HepG2 (cell line): ENCODE results near the gene PIK3R5. TPM values are rescaled to one million over a fixed set of nuclear protein-coding genes. Genes with fewer than 3 reads are reported as not detected.

Experiments
- ATAC-seq: fragments of 200-7000 bp; cut with Tn5 transposase; 3 replicates; pipeline ENCODE4 v1.9.1; 2020; ENCODE audit warnings: mild to moderate bottlenecking, moderate library complexity
- BruUV-seq: library from RNA; stranded (reverse); fragments of 400-500 nt; replicated peaks from 2 replicates; lab custom pipeline; 2021; lab: Mats Ljungman, UMichigan
- CTCF ChIA-PET: fragments of 300-600 bp; formaldehyde crosslinking; extraction: SDS; loops from one replicate; lab custom pipeline; 2021; ENCODE audit warnings: low total read pairs, inconsistent platforms, low intra/inter-chr PET ratio; lab: Yijun Ruan, JAX
- POLR2A ChIA-PET: fragments of 350-600 bp; sonication (Branson Sonifier 250); formaldehyde crosslinking; loops from one replicate; lab custom pipeline; 2020; ENCODE audit warnings: antibody characterized with exemption, inconsistent platforms; lab: Yijun Ruan, JAX
- DNase-seq: peaks from one replicate; pipeline ENCODE4 v3.0.0-alpha.2; 2015; ENCODE audit warnings: low spot score
- FAIRE-seq: peaks from 3 replicates; lab custom pipeline; 2011; peaks lifted over from hg19 to GRCh38; lab: Jason Lieb, UNC
- H2AFZ ChIP-seq: one replicate; pipeline ENCODE4 v1.6.1; 2011; ENCODE audit warnings: low read length, inconsistent platforms
- H3K27ac ChIP-seq: fragments of 300-600 bp; 3 replicates; pipeline ENCODE4 v1.8.0; 2011; ENCODE audit warnings: mixed run types, mild to moderate bottlenecking, mixed read lengths, low read length, inconsistent platforms; ENCODE audit not compliant: insufficient read depth; ENCODE audit errors: extremely low read length
- H3K27me3 ChIP-seq, 2 experiments: fragments of 200-600 bp in 1 of 2; 2 replicates in 1 of 2; 3 replicates in 1 of 2; pipeline versions ENCODE4 v1.6.0 to v1.8.0; 2011; ENCODE audit warnings: low read length in 2 of 2, mild to moderate bottlenecking in 2 of 2, moderate library complexity in 2 of 2, inconsistent platforms in 1 of 2; ENCODE audit not compliant: insufficient read depth in 2 of 2, control insufficient read depth in 1 of 2
- H3K36me3 ChIP-seq, 2 experiments: fragments of 200-600 bp in 1 of 2; replicated peaks in 1 of 2; 2 replicates in 1 of 2; 3 replicates in 1 of 2; pipeline versions ENCODE4 v1.5.1 to v1.8.0; 2011; ENCODE audit warnings: low read length in 2 of 2, inconsistent platforms in 1 of 2; ENCODE audit not compliant: insufficient read depth in 2 of 2, control insufficient read depth in 1 of 2
- H3K4me1 ChIP-seq: 2 replicates; pipeline ENCODE4 v1.5.1; 2012; ENCODE audit warnings: low read length, inconsistent platforms; ENCODE audit not compliant: insufficient read depth
- H3K4me2 ChIP-seq: 2 replicates; pipeline ENCODE4 v1.6.0; 2011; ENCODE audit warnings: low read depth, low read length, inconsistent platforms
- H3K4me3 ChIP-seq, 3 experiments: fragments of 200-600 bp in 1 of 3; sonication (generic), shearing (Covaris generic) in 1 of 3; replicated peaks in 1 of 3; 2 replicates each; pipeline ENCODE4 v1.5.1; 2011 to 2016; ENCODE audit warnings: low read length in 3 of 3, inconsistent platforms in 2 of 3, low read depth in 2 of 3, mild to moderate bottlenecking in 2 of 3, control low read depth in 1 of 3, mixed read lengths in 1 of 3; ENCODE audit not compliant: insufficient read depth in 1 of 3
- H3K79me2 ChIP-seq: one replicate; pipeline ENCODE4 v1.6.1; 2011; ENCODE audit warnings: low read length, inconsistent platforms; ENCODE audit not compliant: insufficient read depth
- H3K9ac ChIP-seq: 2 replicates; pipeline ENCODE4 v1.6.0; 2011; ENCODE audit warnings: mild to moderate bottlenecking, low read depth, low read length, inconsistent platforms; ENCODE audit not compliant: insufficient read depth
- H3K9me3 ChIP-seq: 2 replicates; pipeline ENCODE4 v1.5.1; 2012; ENCODE audit warnings: mild to moderate bottlenecking, low read length
- H4K20me1 ChIP-seq: 2 replicates; pipeline ENCODE4 v1.6.0; 2011; ENCODE audit warnings: inconsistent platforms, mild to moderate bottlenecking, low read length, moderate library complexity; ENCODE audit not compliant: insufficient read depth
- AGO1 ChIP-seq: fragments of 200-400 bp; formaldehyde crosslinking; IDR thresholded peaks from 2 replicates; pipeline ENCODE4 v1.6.1; 2017; ENCODE audit warnings: mild to moderate bottlenecking, low read depth, low read length, moderate library complexity; ENCODE audit not compliant: poor library complexity, severe bottlenecking
- SALL2 ChIP-seq: sonication (generic); formaldehyde crosslinking; IDR thresholded peaks from 2 replicates; pipeline ENCODE4 v1.8.1; 2023; ENCODE audit warnings: mild to moderate bottlenecking, missing genetic modification reagents, inconsistent platforms
- U2AF2 ChIP-seq: fragments of 200-400 bp; formaldehyde crosslinking; IDR thresholded peaks from 2 replicates; pipeline ENCODE4 v1.6.1; 2017; ENCODE audit warnings: low read depth, mild to moderate bottlenecking, low read length
- ZNF335 ChIP-seq: sonication (generic); formaldehyde crosslinking; IDR thresholded peaks from 2 replicates; pipeline ENCODE4 v1.4.0; 2020; ENCODE audit warnings: missing genetic modification reagents
- ZNF382 ChIP-seq: sonication (generic); formaldehyde crosslinking; IDR thresholded peaks from 2 replicates; pipeline ENCODE4 v1.5.0; 2020; ENCODE audit warnings: missing genetic modification reagents, mild to moderate bottlenecking, borderline replicate concordance
- WGBS: methylation state at CpG from one replicate; pipeline ENCODE4 v1.1.6; 2017; ENCODE audit warnings: low lambda C conversion rate; 5-methylcytosine and 5-hydroxymethylcytosine counted together
- in situ Hi-C: cut with HindIII; loops from 2 replicates; pipeline ENCODE4 v1.10.0; 2017; ENCODE audit warnings: low pct_unique_long_range_greater_than_20kb; ENCODE audit not compliant: extremely low pct_ligation_motif_present
- intact Hi-C: fragments of 100-400 bp; cut with micrococcal nuclease; formaldehyde crosslinking; loops from one replicate; pipeline ENCODE4 v1.10.0; 2022; ENCODE audit not compliant: unreplicated experiment
- polyA plus RNA-seq, 8 experiments: library from polyadenylated mRNA; depleted of rRNA in 3 of 8; stranded (reverse) in 7 of 8; unstranded in 1 of 8; fragments of >200 nt; fragmentation: Illumina TruSeq in 4 of 8; extraction: Trizol in 4 of 8; gene quantifications; 2 replicates each; pipeline versions ENCODE4 v1.2.1 to v1.2.3, GENCODE V29; 2011 to 2016; ENCODE audit warnings: low read depth in 4 of 8, missing spikeins in 1 of 8, mixed read lengths in 1 of 8; ENCODE audit not compliant: insufficient read depth in 1 of 8
- total RNA-seq, 5 experiments: library from RNA; depleted of rRNA; stranded (reverse); fragments of >200 nt; fragmentation: Illumina TruSeq; extraction: Trizol; gene quantifications; 2 replicates each; pipeline ENCODE4 v1.2.3, GENCODE V29; 2016; ENCODE audit warnings: low read depth in 1 of 5
- TF ChIP-seq, protein P1 (sequence below): sonication (generic); formaldehyde crosslinking; IDR thresholded peaks from 2 replicates; pipeline ENCODE4 v1.4.0; 2020; ENCODE audit warnings: missing genetic modification reagents, mild to moderate bottlenecking, borderline replicate concordance

The PIK3R5 gene
- total and polyA plus RNA-seq, 2 of the 13 experiments (the other 11 are each of a cell fraction or from before 2014, with no cell fraction given): not detected

DNA sequence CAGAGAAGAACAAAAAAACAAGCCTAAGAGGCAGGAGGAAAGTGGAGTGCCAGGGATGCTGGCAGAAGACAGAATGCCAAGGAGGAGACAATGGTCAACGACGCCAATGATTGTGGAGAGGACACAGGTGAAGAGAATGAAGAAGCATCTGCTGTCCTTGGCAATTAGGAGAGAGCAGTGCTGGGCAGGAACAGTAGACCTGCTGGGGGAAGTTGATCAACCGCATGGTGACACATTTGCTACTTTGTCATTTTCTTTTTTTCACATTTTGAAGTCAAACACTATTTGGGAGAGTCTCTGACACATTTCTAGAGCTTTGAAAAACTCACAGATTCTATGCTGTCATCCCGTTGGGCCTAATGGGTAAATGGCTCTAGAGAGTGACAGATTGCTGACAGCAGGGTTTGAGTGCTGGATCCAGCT, 97.0 kb downstream of the PIK3R5 start:
- no peak overlapping the region for H3K9ac ChIP-seq
- ChIA-PET POLR2A (no interaction called here), CTCF (no interaction called here)
- no peaks in the 10 kb centered on the region for H3K9me3 ChIP-seq
- peaks cover 22% of the 10 kb centered on the region for H3K4me1 ChIP-seq
- no peaks in the 10 kb centered on the region for H3K79me2 ChIP-seq
- DNase-seq (no peak), ATAC-seq (no peak), FAIRE-seq (no peak)
- 29% methylated on average over 4 of the region's 4 CpGs for WGBS
- no TSS peak for BruUV-seq
- H4K20me1 ChIP-seq: no peaks in the 10 kb centered on the region
- TF ChIP-seq SALL2 (CRISPR knock-in tag) (no peak), ZNF335 (CRISPR knock-in tag) (no peak), U2AF2 (no peak), ZNF382 (CRISPR knock-in tag) (no peak), AGO1 (no peak)
- TF ChIP-seq, protein P1, sequence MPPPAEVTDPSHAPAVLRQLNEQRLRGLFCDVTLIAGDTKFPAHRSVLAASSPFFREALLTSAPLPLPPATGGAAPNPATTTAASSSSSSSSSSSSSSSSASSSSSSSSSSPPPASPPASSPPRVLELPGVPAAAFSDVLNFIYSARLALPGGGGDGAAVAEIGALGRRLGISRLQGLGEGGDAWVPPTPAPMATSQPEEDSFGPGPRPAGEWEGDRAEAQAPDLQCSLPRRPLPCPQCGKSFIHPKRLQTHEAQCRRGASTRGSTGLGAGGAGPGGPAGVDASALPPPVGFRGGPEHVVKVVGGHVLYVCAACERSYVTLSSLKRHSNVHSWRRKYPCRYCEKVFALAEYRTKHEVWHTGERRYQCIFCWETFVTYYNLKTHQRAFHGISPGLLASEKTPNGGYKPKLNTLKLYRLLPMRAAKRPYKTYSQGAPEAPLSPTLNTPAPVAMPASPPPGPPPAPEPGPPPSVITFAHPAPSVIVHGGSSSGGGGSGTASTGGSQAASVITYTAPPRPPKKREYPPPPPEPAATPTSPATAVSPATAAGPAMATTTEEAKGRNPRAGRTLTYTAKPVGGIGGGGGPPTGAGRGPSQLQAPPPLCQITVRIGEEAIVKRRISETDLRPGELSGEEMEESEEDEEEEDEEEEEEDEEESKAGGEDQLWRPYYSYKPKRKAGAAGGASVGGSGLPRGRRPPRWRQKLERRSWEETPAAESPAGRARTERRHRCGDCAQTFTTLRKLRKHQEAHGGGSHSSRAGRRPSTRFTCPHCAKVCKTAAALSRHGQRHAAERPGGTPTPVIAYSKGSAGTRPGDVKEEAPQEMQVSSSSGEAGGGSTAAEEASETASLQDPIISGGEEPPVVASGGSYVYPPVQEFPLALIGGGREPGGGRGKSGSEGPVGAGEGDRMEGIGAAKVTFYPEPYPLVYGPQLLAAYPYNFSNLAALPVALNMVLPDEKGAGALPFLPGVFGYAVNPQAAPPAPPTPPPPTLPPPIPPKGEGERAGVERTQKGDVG (CRISPR knock-in tag): no peak
- in situ Hi-C loops (no loop called here), intact Hi-C loops (no loop called here)
- no peak overlapping the region for H3K27ac ChIP-seq
- no peak overlapping the region for H3K4me2 ChIP-seq
- no peak overlapping the region for H3K4me3 ChIP-seq
- no peaks in the 10 kb centered on the region for H3K36me3 ChIP-seq
- no peak overlapping the region for H2AFZ ChIP-seq
- peaks cover 11 to 57% of the 10 kb centered on the region in 2 experiments for H3K27me3 ChIP-seq
